ENCODE measurements around the gene BDKRB2. TPM values are rescaled to one million over a fixed set of nuclear protein-coding genes. Genes with fewer than 3 reads are reported as not detected.

BDKRB2 gene
- total RNA-seq, 1 donor from 2014 or later, result not detected

- peaks cover 4% of the 10 kb centered on the region for H3K27me3 Mint-ChIP-seq
- no peak overlapping the region for H3K27ac Mint-ChIP-seq
- no peaks in the 10 kb centered on the region for H3K4me1 Mint-ChIP-seq
- no peak for DNase-seq
- H3K36me3 Mint-ChIP-seq (ENCODE audit: low read depth), result no peaks in the 10 kb centered on the region
- intact Hi-C loops (cut with micrococcal nuclease), result no loop called here
- no peak overlapping the region for H3K4me3 Mint-ChIP-seq
- H3K9me3 Mint-ChIP-seq, result no peaks in the 10 kb centered on the region
Observed at GRCh38 chr14:96252323-96252998, 47.8 kb downstream of the BDKRB2 start.

GRCh38 chr14:96252999-96253539 is 48.4 kb downstream of the BDKRB2 start:
- intact Hi-C loops (cut with micrococcal nuclease), result no loop called here
- peaks cover 7% of the 10 kb centered on the region for H3K27me3 Mint-ChIP-seq

GRCh38 chr14:96254687-96255086 is 50.0 kb downstream of the BDKRB2 start:
- Mint-ChIP-seq H3K4me1 (no peaks in the 10 kb centered on the region), H3K36me3 (ENCODE audit: low read depth) (no peaks in the 10 kb centered on the region), H3K27me3 (peaks cover 7% of the 10 kb centered on the region), H3K4me3 (no peak overlapping the region), H3K27ac (no peak overlapping the region), H3K9me3 (no peaks in the 10 kb centered on the region)
- DNase-seq, result no peak
- intact Hi-C loops (cut with micrococcal nuclease), result no loop called here

More at GRCh38 chr14:96252999-96253539, 48.4 kb downstream of the BDKRB2 start:
- Mint-ChIP-seq H3K27ac (no peak overlapping the region), H3K4me1 (no peaks in the 10 kb centered on the region), H3K36me3 (ENCODE audit: low read depth) (no peaks in the 10 kb centered on the region), H3K4me3 (no peak overlapping the region), H3K9me3 (no peaks in the 10 kb centered on the region)
- no peak for DNase-seq

GRCh38 chr14:96255501-96256366 is 51.1 kb downstream of the BDKRB2 start, which contains the start of gene BDKRB1:
BDKRB1 (plus strand) TSS chr14:96256210; CDS start chr14:96263683, 7,473 bp downstream.
- Mint-ChIP-seq H3K27me3 (peaks cover 10% of the 10 kb centered on the region), H3K27ac (no peak within 1 kb of the TSS), H3K36me3 (ENCODE audit: low read depth) (no peaks in the 10 kb centered on the region), H3K4me1 (no peaks in the 10 kb centered on the region), H3K9me3 (no peaks in the 10 kb centered on the region), H3K4me3 (no peak within 1 kb of the TSS)
- intact Hi-C loops (cut with micrococcal nuclease), result no loop called here
- no peak for DNase-seq

GRCh38 chr14:96256407-96256806 is 51.8 kb downstream of the BDKRB2 start:
- H3K36me3 Mint-ChIP-seq (ENCODE audit: low read depth), result no peaks in the 10 kb centered on the region
- no peaks in the 10 kb centered on the region for H3K4me1 Mint-ChIP-seq
- H3K27ac Mint-ChIP-seq, result no peak overlapping the region
- no peak overlapping the region for H3K4me3 Mint-ChIP-seq
- peaks cover 14% of the 10 kb centered on the region for H3K27me3 Mint-ChIP-seq
- intact Hi-C loops (cut with micrococcal nuclease), result no loop called here
- DNase-seq, result no peak
- H3K9me3 Mint-ChIP-seq, result no peaks in the 10 kb centered on the region

GRCh38 chr14:96257056-96257455 is 52.4 kb downstream of the BDKRB2 start:
- DNase-seq, result no peak
- intact Hi-C loops (cut with micrococcal nuclease), result no loop called here
- Mint-ChIP-seq H3K36me3 (ENCODE audit: low read depth) (no peaks in the 10 kb centered on the region), H3K27me3 (peaks cover 14% of the 10 kb centered on the region), H3K4me3 (no peak overlapping the region), H3K27ac (no peak overlapping the region), H3K4me1 (no peaks in the 10 kb centered on the region), H3K9me3 (no peaks in the 10 kb centered on the region)

GRCh38 chr14:96257900-96258299 is 53.3 kb downstream of the BDKRB2 start:
- no peak for DNase-seq
- intact Hi-C loops (cut with micrococcal nuclease), result no loop called here
- Mint-ChIP-seq H3K27ac (no peak overlapping the region), H3K27me3 (peaks cover 14% of the 10 kb centered on the region), H3K4me3 (no peak overlapping the region), H3K9me3 (no peaks in the 10 kb centered on the region), H3K4me1 (no peaks in the 10 kb centered on the region), H3K36me3 (ENCODE audit: low read depth) (no peaks in the 10 kb centered on the region)

GRCh38 chr14:96260341-96260821 is 55.7 kb downstream of the BDKRB2 start:
- intact Hi-C loops (cut with micrococcal nuclease), result no loop called here

GRCh38 chr14:96261053-96261452 is 56.4 kb downstream of the BDKRB2 start:
- Mint-ChIP-seq H3K4me3 (no peak overlapping the region), H3K27me3 (peaks cover 14% of the 10 kb centered on the region), H3K4me1 (no peaks in the 10 kb centered on the region), H3K36me3 (ENCODE audit: low read depth) (no peaks in the 10 kb centered on the region), H3K9me3 (no peaks in the 10 kb centered on the region), H3K27ac (no peak overlapping the region)
- intact Hi-C loops (cut with micrococcal nuclease), result no loop called here
- DNase-seq, result no peak

More at GRCh38 chr14:96260341-96260821, 55.7 kb downstream of the BDKRB2 start:
- Mint-ChIP-seq H3K4me1 (no peaks in the 10 kb centered on the region), H3K36me3 (ENCODE audit: low read depth) (no peaks in the 10 kb centered on the region), H3K27me3 (peaks cover 14% of the 10 kb centered on the region), H3K27ac (no peak overlapping the region), H3K4me3 (no peak overlapping the region), H3K9me3 (no peaks in the 10 kb centered on the region)
- DNase-seq, result no peak

- intact Hi-C loops (cut with micrococcal nuclease), result no loop called here
- no peaks in the 10 kb centered on the region for H3K9me3 Mint-ChIP-seq
- no peak overlapping the region for H3K4me3 Mint-ChIP-seq
- H3K27me3 Mint-ChIP-seq, result peaks cover 14% of the 10 kb centered on the region
- no peak for DNase-seq
- H3K4me1 Mint-ChIP-seq, result no peaks in the 10 kb centered on the region
- H3K36me3 Mint-ChIP-seq (ENCODE audit: low read depth), result no peaks in the 10 kb centered on the region
- H3K27ac Mint-ChIP-seq, result no peak overlapping the region
Observed at GRCh38 chr14:96261772-96262655, 57.4 kb downstream of the BDKRB2 start.

- H3K9me3 Mint-ChIP-seq, result no peaks in the 10 kb centered on the region
- H3K27ac Mint-ChIP-seq, result no peak overlapping the region
- no peaks in the 10 kb centered on the region for H3K36me3 Mint-ChIP-seq (ENCODE audit: low read depth)
- H3K27me3 Mint-ChIP-seq, result peaks cover 10% of the 10 kb centered on the region
- DNase-seq, result no peak
- H3K4me1 Mint-ChIP-seq, result no peaks in the 10 kb centered on the region
- intact Hi-C loops (cut with micrococcal nuclease), result no loop called here
- no peak overlapping the region for H3K4me3 Mint-ChIP-seq
Observed at GRCh38 chr14:96263347-96264199, 58.9 kb downstream of the BDKRB2 start.

- no peaks in the 10 kb centered on the region for H3K36me3 Mint-ChIP-seq (ENCODE audit: low read depth)
- H3K4me3 Mint-ChIP-seq, result no peak overlapping the region
- H3K27ac Mint-ChIP-seq, result no peak overlapping the region
- peaks cover 10% of the 10 kb centered on the region for H3K27me3 Mint-ChIP-seq
- no peak for DNase-seq
- H3K9me3 Mint-ChIP-seq, result no peaks in the 10 kb centered on the region
- no peaks in the 10 kb centered on the region for H3K4me1 Mint-ChIP-seq
- intact Hi-C loops (cut with micrococcal nuclease), result no loop called here
Observed at GRCh38 chr14:96264200-96264553, 59.5 kb downstream of the BDKRB2 start.

GRCh38 chr14:96264853-96265252 is 60.2 kb downstream of the BDKRB2 start:
- Mint-ChIP-seq H3K9me3 (no peaks in the 10 kb centered on the region), H3K27me3 (peaks cover 6% of the 10 kb centered on the region), H3K36me3 (ENCODE audit: low read depth) (no peaks in the 10 kb centered on the region), H3K27ac (no peak overlapping the region), H3K4me3 (no peak overlapping the region), H3K4me1 (no peaks in the 10 kb centered on the region)
- intact Hi-C loops (cut with micrococcal nuclease), result no loop called here
- DNase-seq, result no peak
